H9 (cell line): ENCODE measurements around the gene ROBO1. TPM values are rescaled to one million over a fixed set of nuclear protein-coding genes. Genes with fewer than 3 reads are reported as not detected.
A peak's percentile ranks its signal among the peaks of the same experiment; 100 is the strongest.

ENCODE experiments used
- DNase-seq: peaks from one replicate; pipeline ENCODE4 v3.0.0-alpha.2; 2017
- H2AFZ ChIP-seq: one replicate; pipeline ENCODE4 v1.6.1; 2013; ENCODE audit warnings: mild to moderate bottlenecking, low read length, control low read depth, moderate library complexity
- H2AK5ac ChIP-seq: 2 replicates; pipeline ENCODE4 v1.6.1; 2013; ENCODE audit warnings: low read length, control low read depth, mixed read lengths; ENCODE audit not compliant: insufficient read length
- H2BK120ac ChIP-seq: one replicate; pipeline ENCODE4 v1.6.1; 2013; ENCODE audit warnings: low read depth, mild to moderate bottlenecking, low read length, control low read depth, inconsistent platforms; ENCODE audit not compliant: poor library complexity, severe bottlenecking
- H2BK12ac ChIP-seq: 2 replicates; pipeline ENCODE4 v1.6.1; 2013; ENCODE audit warnings: low read length, control low read depth, mixed read lengths, low read depth; ENCODE audit not compliant: insufficient read length
- H2BK15ac ChIP-seq: 2 replicates; pipeline ENCODE4 v1.6.1; 2013; ENCODE audit warnings: low read depth, low read length, control low read depth
- H2BK20ac ChIP-seq: one replicate; pipeline ENCODE4 v1.6.1; 2013; ENCODE audit warnings: low read depth, mild to moderate bottlenecking, low read length, control low read depth, inconsistent platforms; ENCODE audit not compliant: poor library complexity, severe bottlenecking
- H2BK5ac ChIP-seq: 2 replicates; pipeline ENCODE4 v1.6.1; 2013; ENCODE audit warnings: low read length, control low read depth, mixed read lengths; ENCODE audit not compliant: insufficient read length
- H3K14ac ChIP-seq: 2 replicates; pipeline ENCODE4 v1.6.1; 2013; ENCODE audit warnings: low read length, control low read depth; ENCODE audit not compliant: insufficient read depth
- H3K18ac ChIP-seq: 2 replicates; pipeline ENCODE4 v1.6.1; 2013; ENCODE audit warnings: low read depth, mild to moderate bottlenecking, mixed read lengths, low read length, control low read depth; ENCODE audit not compliant: insufficient read length
- H3K23ac ChIP-seq: 2 replicates; pipeline ENCODE4 v1.6.1; 2013; ENCODE audit warnings: low read length, control low read depth, mixed read lengths, low read depth; ENCODE audit not compliant: insufficient read length
- H3K23me2 ChIP-seq: 2 replicates; pipeline ENCODE4 v1.6.1; 2013; ENCODE audit warnings: low read depth, mild to moderate bottlenecking, mixed read lengths, low read length, control low read depth; ENCODE audit not compliant: insufficient read length, poor library complexity, severe bottlenecking
- H3K27ac ChIP-seq: 2 replicates; pipeline ENCODE4 v1.5.1; 2013; ENCODE audit warnings: low read length, control low read depth, mixed read lengths, low read depth; ENCODE audit not compliant: insufficient read length
- H3K27me3 ChIP-seq: 2 replicates; pipeline ENCODE4 v1.6.1; 2013; ENCODE audit warnings: low read length, control low read depth, inconsistent platforms; ENCODE audit not compliant: insufficient read depth
- H3K4ac ChIP-seq: 2 replicates; pipeline ENCODE4 v1.6.1; 2013; ENCODE audit warnings: low read depth, mild to moderate bottlenecking, control low read depth, inconsistent platforms, low read length, moderate library complexity
- H3K4me1 ChIP-seq: 2 replicates; pipeline ENCODE4 v1.6.1; 2013; ENCODE audit warnings: low read length, control low read depth, inconsistent platforms; ENCODE audit not compliant: insufficient read depth
- H3K4me2 ChIP-seq: 2 replicates; pipeline ENCODE4 v1.6.1; 2013; ENCODE audit warnings: low read length, control low read depth, mixed read lengths; ENCODE audit not compliant: insufficient read length, insufficient read depth
- H3K56ac ChIP-seq: 2 replicates; pipeline ENCODE4 v1.6.1; 2013; ENCODE audit warnings: low read depth, mild to moderate bottlenecking, mixed read lengths, low read length, control low read depth; ENCODE audit not compliant: insufficient read length
- H3K79me1 ChIP-seq: 2 replicates; pipeline ENCODE4 v1.6.1; 2013; ENCODE audit warnings: low read depth, mild to moderate bottlenecking, moderate library complexity, low read length, control low read depth, inconsistent platforms; ENCODE audit not compliant: insufficient read depth, poor library complexity, severe bottlenecking
- H3K79me2 ChIP-seq: 2 replicates; pipeline ENCODE4 v1.6.1; 2013; ENCODE audit warnings: low read length, control low read depth, inconsistent platforms; ENCODE audit not compliant: insufficient read depth
- H3K9ac ChIP-seq: 2 replicates; pipeline ENCODE4 v1.6.1; 2013; ENCODE audit warnings: low read length, control low read depth, mixed read lengths; ENCODE audit not compliant: insufficient read length; ENCODE audit errors: extremely low read depth
- H3K9me3 ChIP-seq: one replicate; pipeline ENCODE4 v1.6.1; 2013; ENCODE audit warnings: low read depth, low read length, inconsistent platforms; ENCODE audit not compliant: control insufficient read depth
- H3T11ph ChIP-seq: one replicate; pipeline ENCODE4 v1.6.1; 2013; ENCODE audit warnings: mild to moderate bottlenecking, low read length, control low read depth, inconsistent platforms
- H4K20me1 ChIP-seq: one replicate; pipeline ENCODE4 v1.6.1; 2013; ENCODE audit not compliant: control insufficient read depth, insufficient read length, insufficient read depth
- H4K5ac ChIP-seq: 2 replicates; pipeline ENCODE4 v1.6.1; 2013; ENCODE audit warnings: low read depth, mild to moderate bottlenecking, mixed read lengths, low read length, control low read depth; ENCODE audit not compliant: insufficient read length
- H4K8ac ChIP-seq: replicated peaks from 2 replicates; pipeline ENCODE4 v1.6.1; 2013; ENCODE audit warnings: low read length, control low read depth, mixed read lengths, low read depth; ENCODE audit not compliant: insufficient read length
- H4K91ac ChIP-seq: 2 replicates; pipeline ENCODE4 v1.6.1; 2013; ENCODE audit warnings: low read depth, mild to moderate bottlenecking, moderate library complexity, mixed read lengths, low read length, control low read depth; ENCODE audit not compliant: insufficient read length
- H3K27ac Mint-ChIP-seq, 3 experiments: 2 replicates in 2 of 3; 3 replicates in 1 of 3; pipeline ENCODE4 v1.8.0; 2020 to 2021; ENCODE audit warnings: mixed read lengths in 3 of 3, mild to moderate bottlenecking in 1 of 3, moderate library complexity in 1 of 3
- H3K27me3 Mint-ChIP-seq: 2 replicates; pipeline ENCODE4 v1.8.0; 2021; ENCODE audit warnings: low read depth, mild to moderate bottlenecking, moderate library complexity, mixed read lengths
- H3K36me3 Mint-ChIP-seq, 3 experiments: 2 replicates in 2 of 3; 3 replicates in 1 of 3; pipeline ENCODE4 v1.8.0; 2020 to 2021; ENCODE audit warnings: low read depth in 3 of 3, mixed read lengths in 3 of 3; ENCODE audit not compliant: insufficient read depth in 1 of 3
- H3K4me1 Mint-ChIP-seq, 2 experiments: 2 replicates each; pipeline ENCODE4 v1.8.0; 2020; ENCODE audit warnings: mixed read lengths in 2 of 2
- H3K4me3 Mint-ChIP-seq, 2 experiments: 2 replicates in 1 of 2; 3 replicates in 1 of 2; pipeline ENCODE4 v1.8.0; 2020 to 2021; ENCODE audit warnings: mild to moderate bottlenecking in 2 of 2, mixed read lengths in 2 of 2, moderate library complexity in 1 of 2
- H3K9me3 Mint-ChIP-seq, 2 experiments: 2 replicates in 1 of 2; 3 replicates in 1 of 2; pipeline ENCODE4 v1.8.0; 2020; ENCODE audit warnings: mild to moderate bottlenecking in 2 of 2, mixed read lengths in 2 of 2, moderate library complexity in 1 of 2
- CTCF ChIP-seq: fragments of 200-600 bp; sonication (generic); conservative IDR thresholded peaks from 3 replicates; pipeline ENCODE4 v1.8.0; 2021; ENCODE audit warnings: antibody characterized with exemption, mild to moderate bottlenecking
- WGBS: extraction: QIAGEN DNeasy Blood & Tissue Kit; methylation state at CpG from one replicate; pipeline ENCODE4 v1.1.7; 2013; ENCODE audit warnings: missing lambda C conversion rate, low lambda C conversion rate, mixed read lengths; ENCODE audit not compliant: insufficient read length; ENCODE audit errors: extremely low coverage; 5-methylcytosine and 5-hydroxymethylcytosine counted together
- long read RNA-seq: library from polyadenylated mRNA; unstranded; transcript quantifications from one replicate; pipeline ENCODE4 v2.0.0, GENCODE V29; 2020
- total RNA-seq: library from RNA; stranded (reverse); gene quantifications from 2 replicates; pipeline ENCODE4 v1.2.1, GENCODE V29; 2021

ROBO1 gene
- total RNA-seq, result 62.2 and 62.7 TPM in 2 replicates
- long read RNA-seq, partial matches to known transcripts, result 28 of 36 reads
- long read RNA-seq, other reads (novel, unspliced or antisense), result 8 of 36 reads

GRCh38 chr3:79767905-79768267, at the start of gene ROBO1:
TSS of gene ROBO1 (minus strand) at chr3:79767998.
- H3K4me2 ChIP-seq, result peak within 1 kb of the TSS; percentile 96
- no peak within 1 kb of the TSS for H3K27ac Mint-ChIP-seq

More at GRCh38 chr3:79767905-79768267, at the start of gene ROBO1:
- H3K36me3 Mint-ChIP-seq, result no peaks in the 10 kb centered on the region
- WGBS, result no CpG with 5 or more reads among the region's 12 CpGs
- no peaks in the 10 kb centered on the region for H4K20me1 ChIP-seq
- no peak within 1 kb of the TSS for H2BK15ac ChIP-seq
- H3K9me3 Mint-ChIP-seq, result peaks cover under 1% of the 10 kb centered on the region in 2 experiments; a peak in 1 of 5 replicates
- H3K18ac ChIP-seq, result no peak within 1 kb of the TSS
- H3K79me1 ChIP-seq, result no peaks in the 10 kb centered on the region
- H3K23ac ChIP-seq, result no peak within 1 kb of the TSS
- H2BK5ac ChIP-seq, result no peak within 1 kb of the TSS
- H3K79me2 ChIP-seq, result no peaks in the 10 kb centered on the region
- H2AK5ac ChIP-seq, result no peak within 1 kb of the TSS
- peaks cover 2% of the 10 kb centered on the region; the same call in 1 of the 2 replicates for H3K4me1 ChIP-seq
- H3K9ac ChIP-seq, result no peak within 1 kb of the TSS
- H3K9me3 ChIP-seq, result no peaks in the 10 kb centered on the region
- no peak within 1 kb of the TSS for H3K27ac ChIP-seq
- no peak within 1 kb of the TSS for H3K4me3 Mint-ChIP-seq
- no peak within 1 kb of the TSS for H4K8ac ChIP-seq
- no peak for TF ChIP-seq CTCF
- no peak within 1 kb of the TSS for H2AFZ ChIP-seq
- H4K5ac ChIP-seq, result no peak within 1 kb of the TSS
- H4K91ac ChIP-seq, result no peak within 1 kb of the TSS
- H3T11ph ChIP-seq, result no peak within 1 kb of the TSS
- peaks cover 20% of the 10 kb centered on the region; the same call in 1 of the 2 replicates for H3K27me3 ChIP-seq
- H3K4ac ChIP-seq, result no peak within 1 kb of the TSS
- peak; percentile 32 for DNase-seq
- H3K23me2 ChIP-seq, result peaks cover 20% of the 10 kb centered on the region
- peaks cover 2% of the 10 kb centered on the region for H3K27me3 Mint-ChIP-seq
- H2BK12ac ChIP-seq, result no peak within 1 kb of the TSS
- no peak within 1 kb of the TSS for H2BK20ac ChIP-seq
- no peak within 1 kb of the TSS for H2BK120ac ChIP-seq
- H3K56ac ChIP-seq, result no peak within 1 kb of the TSS
- no peak within 1 kb of the TSS; the same call in 1 of the 2 replicates for H3K14ac ChIP-seq
- peaks cover 11 to 13% of the 10 kb centered on the region in 2 experiments for H3K4me1 Mint-ChIP-seq
